Umbilical cord (tissue), 2 donors: ENCODE measurements around the gene CADM1. TPM values are rescaled to one million over a fixed set of nuclear protein-coding genes. Genes with fewer than 3 reads are reported as not detected.

Experiments used
- DNase-seq: peaks from one replicate; pipeline ENCODE4 v3.0.0-alpha.2; 2015; ENCODE audit warnings: low spot score
- total RNA-seq: library from RNA; depleted of rRNA; stranded (reverse); fragments of >200 nt; gene quantifications from one replicate; pipeline ENCODE4 v1.2.3, GENCODE V29; 2014; ENCODE audit warnings: low replicate concordance; ENCODE audit not compliant: insufficient read depth

CADM1 gene
- 68.1 TPM for total RNA-seq

GRCh38 chr11:115504276-115505158 lies at the start of gene CADM1:
CADM1 (minus strand) TSS chr11:115504415.
- peak; percentile 97 for DNase-seq

DNA sequence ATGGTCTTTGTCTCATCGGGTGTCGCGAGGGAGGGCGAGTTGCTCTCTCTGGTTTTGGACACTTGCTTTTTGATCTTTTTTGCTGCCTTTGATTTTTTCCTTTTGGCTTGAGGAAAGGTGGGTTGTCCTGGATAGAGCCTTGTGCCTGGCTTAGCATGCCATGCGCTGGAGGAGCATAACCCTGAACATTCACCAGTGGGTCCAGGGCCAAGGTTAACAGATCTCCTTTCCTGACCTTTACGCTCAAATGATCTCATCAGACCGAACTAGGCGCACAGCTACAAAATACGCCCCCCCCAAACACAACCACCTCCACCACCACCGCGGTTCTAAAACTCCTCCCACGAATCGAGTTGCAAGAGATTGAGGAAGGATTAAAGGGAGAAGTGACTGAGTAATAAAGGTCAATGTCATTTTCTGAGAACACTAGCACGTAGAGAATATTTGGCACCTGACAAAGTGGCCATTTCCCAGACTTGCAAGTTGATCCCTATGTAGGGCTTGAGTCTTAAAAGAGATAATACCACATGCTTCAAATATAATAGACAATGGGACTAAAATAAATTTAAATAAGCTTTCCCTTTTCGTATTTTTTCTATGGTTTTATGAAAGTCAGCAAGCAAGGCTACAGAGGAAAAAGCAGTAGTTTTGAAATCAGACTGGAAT lies 48.7 kb upstream of the CADM1 start:
- DNase-seq = no peak

DNA sequence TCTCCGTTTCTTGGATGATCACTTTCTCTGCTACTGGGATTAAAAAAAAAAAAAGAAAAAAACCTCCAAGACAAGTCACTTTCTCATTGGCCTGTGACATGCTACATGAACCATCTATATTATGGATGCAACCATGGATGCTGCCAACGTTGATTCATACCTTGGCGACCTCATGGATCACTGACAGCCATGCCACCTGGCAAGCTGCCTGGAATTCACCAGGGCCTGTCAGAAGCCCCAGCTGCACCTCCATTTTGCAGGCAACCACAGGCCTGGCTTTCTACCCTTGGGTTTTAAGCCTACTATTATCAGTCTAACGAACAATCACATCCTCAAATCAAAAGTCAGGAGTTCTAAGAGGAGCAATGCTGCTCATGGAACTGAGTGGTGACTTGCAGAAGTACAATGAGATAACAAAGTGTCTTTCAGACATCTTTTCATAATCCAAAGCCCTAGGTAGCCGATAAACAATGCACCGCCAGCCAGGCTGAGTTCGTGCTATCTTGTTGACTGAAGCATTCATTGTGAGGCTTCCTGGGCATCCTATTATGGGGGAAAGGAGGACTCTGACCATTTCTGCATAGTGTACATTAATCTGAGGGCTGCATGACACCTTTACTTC lies 48.0 kb upstream of the CADM1 start:
- no peak for DNase-seq

DNA sequence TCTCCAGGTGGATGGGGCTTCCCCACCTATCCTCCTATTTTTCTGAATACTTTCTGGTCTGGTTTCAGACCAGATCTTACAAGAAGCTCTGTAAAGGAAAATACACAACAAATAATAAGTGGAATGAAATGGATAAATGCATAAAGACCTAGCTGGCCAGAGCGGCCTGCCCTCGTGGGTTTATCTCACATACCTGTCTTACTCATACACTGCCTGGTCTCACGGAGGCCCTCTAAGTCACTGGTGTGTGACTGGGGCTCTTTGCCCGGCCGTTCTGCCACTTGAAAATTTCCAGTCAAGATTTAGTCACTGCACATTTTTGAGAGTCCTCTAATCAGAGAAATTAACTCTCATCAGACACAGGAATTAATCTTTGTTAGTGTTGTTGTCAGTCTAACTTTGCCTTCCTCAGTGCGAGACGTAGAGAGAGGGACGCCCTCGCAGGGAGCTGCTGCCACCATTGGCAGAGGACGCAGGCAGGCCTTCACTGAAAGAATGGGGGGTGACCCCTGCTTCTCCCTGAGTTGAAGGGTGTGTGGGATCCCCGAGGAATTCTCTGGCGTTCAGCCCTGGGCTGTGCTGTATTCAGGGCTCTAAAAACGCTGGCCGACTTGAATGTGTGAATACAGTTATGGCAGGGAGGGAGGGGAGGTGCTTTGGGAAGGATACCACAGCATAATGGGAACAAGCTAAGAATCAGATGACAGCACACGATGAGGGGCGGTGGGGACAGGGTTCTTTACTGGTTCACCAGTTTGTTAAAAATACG lies 46.3 kb upstream of the CADM1 start:
- DNase-seq = no peak

DNA sequence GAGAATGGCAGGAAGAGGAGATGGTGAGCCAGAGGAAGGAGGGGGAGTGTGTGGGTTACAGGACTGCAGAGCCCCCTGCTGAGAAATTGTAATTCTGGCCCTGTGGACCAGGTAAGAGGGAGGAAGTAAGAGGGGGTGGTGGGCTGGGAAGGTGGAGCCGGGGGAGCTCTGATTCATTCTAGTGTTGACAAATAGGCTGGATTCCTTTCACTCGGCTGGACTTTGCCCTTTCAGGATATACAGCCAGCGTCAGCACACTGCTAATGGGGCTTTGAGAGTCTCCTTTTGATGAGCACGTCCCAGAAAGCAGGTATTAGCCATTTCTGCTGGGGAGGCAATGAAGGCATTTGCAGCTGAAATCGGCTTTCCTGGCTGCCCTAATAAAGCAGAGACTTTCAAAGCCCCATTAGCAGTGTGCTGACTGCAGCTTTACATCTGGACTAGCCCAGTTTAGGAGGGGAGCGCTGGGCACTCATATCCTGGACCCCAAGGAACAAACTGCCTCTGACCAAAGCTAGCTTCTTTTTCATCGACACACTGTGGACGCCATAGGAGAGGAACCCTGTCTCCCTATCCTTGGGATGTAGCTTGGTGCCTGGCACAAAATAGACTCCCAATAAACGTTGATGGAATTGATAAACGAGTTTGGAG lies 44.8 kb upstream of the CADM1 start:
- DNase-seq = no peak

GRCh38 chr11:115545581-115546210 lies 41.5 kb upstream of the CADM1 start:
- no peak for DNase-seq

- no peak for DNase-seq
Observed at GRCh38 chr11:115544422-115544948, 40.3 kb upstream of the CADM1 start.

- no peak for DNase-seq
Observed at GRCh38 chr11:115541518-115541917, 37.3 kb upstream of the CADM1 start.

DNA sequence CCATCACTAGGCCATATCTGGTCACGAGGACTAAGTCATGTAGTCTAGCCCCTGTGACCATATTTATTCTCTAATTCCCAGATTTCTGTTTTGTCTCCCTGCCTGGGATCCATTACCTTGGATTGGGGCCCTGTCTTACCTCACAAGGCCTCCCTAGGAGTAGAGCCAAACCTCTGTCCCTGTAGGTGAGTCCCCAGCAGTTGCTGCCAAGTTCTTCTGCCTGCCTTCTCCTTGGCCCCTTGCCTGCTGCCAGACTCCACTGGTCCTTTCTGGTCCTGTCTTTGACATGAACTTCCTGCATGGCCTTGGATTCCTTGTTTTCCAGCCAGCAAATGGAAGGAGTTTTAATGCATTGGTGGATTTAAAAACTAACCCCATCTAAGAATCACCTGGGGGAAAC lies 35.6 kb upstream of the CADM1 start:
- DNase-seq = no peak

- no peak for DNase-seq
Observed at GRCh38 chr11:115535781-115536180, 31.6 kb upstream of the CADM1 start.

- DNase-seq = no peak
Observed at GRCh38 chr11:115530752-115531151, 26.5 kb upstream of the CADM1 start.

DNA sequence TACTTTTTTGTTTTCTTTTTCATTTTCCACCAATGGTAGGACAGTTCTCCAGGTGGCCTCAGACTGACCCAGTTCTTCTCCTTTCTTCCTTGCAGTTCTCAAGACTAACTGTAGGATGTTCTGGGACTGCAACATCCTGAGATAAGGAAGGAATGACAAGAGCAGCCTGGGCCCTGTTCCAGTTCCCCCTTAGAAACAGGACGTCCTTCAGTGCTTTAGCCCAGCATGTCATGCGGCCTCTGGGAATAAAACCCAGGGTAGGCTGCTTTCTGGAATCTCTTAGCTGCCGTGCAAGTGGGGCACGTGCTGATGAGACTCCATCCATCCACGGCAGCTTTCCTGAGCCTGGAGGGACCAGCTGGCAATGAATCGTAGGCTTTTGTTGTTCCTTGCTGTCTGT lies 24.0 kb upstream of the CADM1 start:
- peak; percentile 50 for DNase-seq

- peak; percentile 44 for DNase-seq
Observed at GRCh38 chr11:115527534-115528125, 23.4 kb upstream of the CADM1 start.

- DNase-seq = no peak
Observed at GRCh38 chr11:115525531-115526006, 21.4 kb upstream of the CADM1 start.

DNA sequence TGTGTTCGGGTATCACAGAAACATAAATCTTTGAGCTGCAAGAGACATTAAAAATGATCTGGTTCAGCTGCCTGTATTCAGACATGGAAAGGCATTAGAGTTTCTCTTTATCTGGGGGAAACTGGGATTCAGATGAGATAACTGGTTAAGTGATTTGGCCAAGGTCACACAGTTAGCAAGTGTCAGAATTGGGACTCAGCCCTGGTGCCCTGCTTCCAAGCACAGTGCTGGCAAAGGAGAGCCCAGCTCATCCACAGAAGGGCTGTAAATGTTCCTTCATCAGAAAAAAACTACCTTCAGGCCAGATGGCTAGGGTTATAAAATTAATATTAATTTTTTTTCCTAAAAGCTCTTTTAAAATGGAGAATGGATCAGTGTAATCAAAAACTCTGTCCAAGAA lies 20.4 kb upstream of the CADM1 start:
- DNase-seq = no peak

DNA sequence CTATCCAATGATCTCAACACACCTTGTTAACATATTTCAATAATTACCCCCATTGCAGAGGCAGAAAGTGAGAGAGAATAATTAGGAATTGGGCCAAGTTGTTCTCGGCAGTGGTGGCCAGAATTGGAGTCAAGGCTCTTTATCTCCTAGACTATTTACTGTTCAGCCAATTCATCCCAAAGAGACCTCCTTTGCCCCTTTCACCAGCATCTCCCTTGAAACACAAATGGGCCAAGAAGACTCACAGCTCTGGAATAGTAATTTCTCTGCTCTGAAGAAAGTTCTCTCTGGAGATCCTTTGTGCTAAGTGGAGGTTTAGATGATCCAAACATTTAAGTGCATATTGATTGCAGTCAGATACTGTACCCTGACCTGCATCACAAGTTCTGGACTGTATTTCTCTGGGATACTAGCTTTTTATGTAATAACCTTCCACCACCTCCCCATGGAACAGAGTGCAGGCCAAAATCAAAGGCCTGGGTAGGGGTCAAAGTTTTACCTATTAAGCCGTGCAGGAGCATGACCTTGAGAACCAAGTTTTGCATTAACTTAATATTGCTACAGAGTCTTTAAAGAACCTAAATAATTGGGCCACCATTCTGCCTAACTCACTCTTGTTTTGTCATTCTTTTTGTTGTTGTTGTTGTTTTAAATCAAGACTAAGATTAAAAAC lies 19.6 kb upstream of the CADM1 start:
- DNase-seq = no peak

DNA sequence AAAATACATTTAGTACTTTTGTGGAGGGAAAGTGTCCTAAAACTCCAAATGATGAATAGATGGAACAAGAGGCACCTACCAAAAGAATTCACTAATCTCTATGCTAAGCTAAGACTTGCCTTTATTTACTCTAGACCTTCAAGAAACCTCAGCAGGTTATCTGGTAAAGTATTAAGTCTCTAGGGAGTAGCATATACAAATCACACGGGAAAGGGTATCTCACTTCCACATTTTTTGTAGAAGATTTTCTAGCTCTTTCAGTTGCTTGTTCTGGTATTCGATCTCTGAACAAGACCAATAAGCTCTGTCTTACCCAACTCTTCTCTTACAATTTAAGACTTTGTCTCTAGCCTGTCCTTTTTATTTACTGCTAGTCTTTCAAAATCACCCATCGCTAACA lies 18.1 kb upstream of the CADM1 start:
- DNase-seq = no peak

- peak; percentile 31 for DNase-seq
Observed at GRCh38 chr11:115521825-115522224, 17.6 kb upstream of the CADM1 start.

DNA sequence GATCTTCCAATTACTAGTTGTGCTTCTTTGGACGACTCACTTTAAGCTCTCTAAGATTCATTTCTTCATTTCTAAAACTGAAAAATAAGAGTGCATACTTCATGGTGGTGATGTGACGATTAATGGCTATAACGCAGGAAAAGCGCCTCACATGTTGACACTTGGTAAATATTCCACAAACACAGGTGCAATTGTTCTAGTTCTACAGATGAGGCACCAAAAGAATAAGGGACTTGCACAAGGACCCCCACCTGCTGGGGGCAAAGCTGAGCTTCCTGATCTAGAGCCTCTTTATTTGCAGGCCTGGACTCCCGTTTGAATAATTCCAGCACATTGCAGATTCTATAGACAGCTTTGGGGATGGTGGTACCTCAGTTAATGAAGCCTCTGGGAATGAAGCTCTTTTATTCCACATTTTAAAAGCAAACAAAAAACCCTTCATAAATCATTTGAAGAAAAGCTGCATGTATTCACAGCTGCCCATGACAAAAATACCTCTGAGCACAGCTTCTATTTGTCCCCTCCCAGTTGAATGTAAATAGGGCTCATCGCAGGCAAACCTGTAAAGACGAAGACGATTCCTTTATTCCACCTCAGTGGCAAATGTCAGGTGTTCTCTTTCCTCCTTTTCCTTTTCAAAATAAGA lies 14.9 kb upstream of the CADM1 start:
- DNase-seq = no peak
